Stomach smooth muscle (tissue), 2 donors: ENCODE data around the gene FAM227B.
"Not testable (repeated sequence)": the region's sequence is repeated elsewhere in the genome, so short reads cannot be mapped to it uniquely, and the experiment has no call there.

Experiments
- H3K27ac ChIP-seq: one replicate; pipeline ENCODE4 v1.7.0; 2013; ENCODE audit warnings: mild to moderate bottlenecking, low read length, inconsistent platforms
- H3K27me3 ChIP-seq, 2 donors: one replicate each; pipeline ENCODE4 v1.7.0; 2013; ENCODE audit warnings: low read length in 2 of 2; ENCODE audit not compliant: insufficient read depth in 2 of 2, control insufficient read depth in 1 of 2
- H3K36me3 ChIP-seq, 2 donors: one replicate each; pipeline ENCODE4 v1.7.0; 2013; ENCODE audit warnings: low read length in 2 of 2; ENCODE audit not compliant: control insufficient read depth in 2 of 2, insufficient read depth in 2 of 2
- H3K4me1 ChIP-seq: one replicate; pipeline ENCODE4 v1.7.0; 2013; ENCODE audit warnings: low read length; ENCODE audit not compliant: control insufficient read depth, insufficient read depth
- H3K4me3 ChIP-seq, 2 donors: one replicate each; pipeline ENCODE4 v1.7.0; 2013; ENCODE audit warnings: low read length in 2 of 2
- H3K9ac ChIP-seq, 2 donors: one replicate each; pipeline ENCODE4 v1.7.0; 2013; ENCODE audit warnings: low read length in 2 of 2, mild to moderate bottlenecking in 1 of 2
- H3K9me3 ChIP-seq, 2 donors: one replicate each; pipeline ENCODE4 v1.7.0; 2013; ENCODE audit warnings: low read length in 2 of 2; ENCODE audit not compliant: control insufficient read depth in 2 of 2
- donor health status: healthy.
- donor health status: Pancreatic carcinoma.

The FAM227B gene

GRCh38 chr15:49471733-49472132 lies 148.9 kb downstream of the FAM227B start:
- H3K4me3 ChIP-seq = no peak overlapping the region
- H3K36me3 ChIP-seq = no peaks in the 10 kb centered on the region
- no peaks in the 10 kb centered on the region for H3K9me3 ChIP-seq
- no peak overlapping the region for H3K9ac ChIP-seq
- no peaks in the 10 kb centered on the region for H3K27me3 ChIP-seq
- peaks cover 4% of the 10 kb centered on the region for H3K4me1 ChIP-seq
- no peak overlapping the region for H3K27ac ChIP-seq

- not testable (repeated sequence) for H3K9ac ChIP-seq, H3K27ac ChIP-seq, H3K9me3 ChIP-seq, H3K36me3 ChIP-seq, H3K4me1 ChIP-seq, H3K4me3 ChIP-seq, H3K27me3 ChIP-seq
These were observed 149.4 kb downstream of the FAM227B start for GRCh38 chr15:49471248-49471647.

GRCh38 chr15:49468481-49468839 lies 152.2 kb downstream of the FAM227B start:
- Histone ChIP-seq H3K4me3 (peak overlapping the region; percentile 23 to 38), H3K9me3 (no peaks in the 10 kb centered on the region), H3K9ac (no peak overlapping the region), H3K36me3 (no peaks in the 10 kb centered on the region), H3K27ac (no peak overlapping the region), H3K4me1 (peaks cover 6% of the 10 kb centered on the region), H3K27me3 (no peaks in the 10 kb centered on the region)

GRCh38 chr15:49467746-49468480 lies 152.7 kb downstream of the FAM227B start:
- Histone ChIP-seq H3K27me3 (no peaks in the 10 kb centered on the region), H3K9me3 (no peaks in the 10 kb centered on the region), H3K36me3 (no peaks in the 10 kb centered on the region), H3K27ac (no peak overlapping the region), H3K4me1 (peaks cover 8% of the 10 kb centered on the region), H3K4me3 (peak overlapping the region; percentile 23 to 38), H3K9ac (no peak overlapping the region)

- H3K27me3 ChIP-seq = no peaks in the 10 kb centered on the region
- peaks cover 8% of the 10 kb centered on the region for H3K4me1 ChIP-seq
- H3K9me3 ChIP-seq = no peaks in the 10 kb centered on the region
- H3K9ac ChIP-seq = peak overlapping the region in 1 of 2 donors; percentile 7
- H3K27ac ChIP-seq = peak overlapping the region; percentile 25
- no peaks in the 10 kb centered on the region for H3K36me3 ChIP-seq
- H3K4me3 ChIP-seq = peak overlapping the region in 1 of 2 donors; percentile 31
These were observed 154.5 kb downstream of the FAM227B start for GRCh38 chr15:49466119-49466518.

GRCh38 chr15:49464522-49464921 lies 156.1 kb downstream of the FAM227B start:
- Histone ChIP-seq H3K4me1 (peaks cover 8% of the 10 kb centered on the region), H3K9me3 (no peaks in the 10 kb centered on the region), H3K9ac (no peak overlapping the region), H3K27ac (no peak overlapping the region), H3K27me3 (no peaks in the 10 kb centered on the region), H3K4me3 (no peak overlapping the region), H3K36me3 (peaks cover 0 to 2% of the 10 kb centered on the region in 2 donors)

GRCh38 chr15:49462232-49462844 lies 158.3 kb downstream of the FAM227B start:
- Histone ChIP-seq H3K36me3 (peaks cover 0 to 2% of the 10 kb centered on the region in 2 donors), H3K27ac (no peak overlapping the region)

GRCh38 chr15:49460411-49460941 lies 160.1 kb downstream of the FAM227B start:
- H3K9ac ChIP-seq = no peak overlapping the region
- peak overlapping the region in 1 of 2 donors; percentile 40 for H3K4me3 ChIP-seq
- H3K27ac ChIP-seq = no peak overlapping the region
- no peaks in the 10 kb centered on the region for H3K9me3 ChIP-seq
- H3K36me3 ChIP-seq = peaks cover 0 to 2% of the 10 kb centered on the region in 2 donors
- H3K27me3 ChIP-seq = no peaks in the 10 kb centered on the region
- peaks cover 5% of the 10 kb centered on the region for H3K4me1 ChIP-seq

More at GRCh38 chr15:49462232-49462844, 158.3 kb downstream of the FAM227B start:
- Histone ChIP-seq H3K9ac (no peak overlapping the region), H3K9me3 (no peaks in the 10 kb centered on the region), H3K27me3 (no peaks in the 10 kb centered on the region), H3K4me3 (no peak overlapping the region), H3K4me1 (peaks cover 5% of the 10 kb centered on the region)

GRCh38 chr15:49458145-49458544 lies 162.5 kb downstream of the FAM227B start:
- H3K4me1 ChIP-seq = peaks cover 2% of the 10 kb centered on the region
- peaks cover 0 to 2% of the 10 kb centered on the region in 2 donors for H3K36me3 ChIP-seq
- no peak overlapping the region for H3K27ac ChIP-seq
- no peaks in the 10 kb centered on the region for H3K9me3 ChIP-seq
- no peak overlapping the region for H3K4me3 ChIP-seq
- no peak overlapping the region for H3K9ac ChIP-seq
- no peaks in the 10 kb centered on the region for H3K27me3 ChIP-seq

- Histone ChIP-seq H3K27ac (peak overlapping the region; percentile 6), H3K36me3 (peaks cover 0 to 2% of the 10 kb centered on the region in 2 donors), H3K4me1 (no peaks in the 10 kb centered on the region)
These were observed 164.5 kb downstream of the FAM227B start for GRCh38 chr15:49456166-49456565.

GRCh38 chr15:49452595-49452994 lies 168.0 kb downstream of the FAM227B start:
- Histone ChIP-seq H3K9me3 (no peaks in the 10 kb centered on the region), H3K4me1 (peaks cover 2% of the 10 kb centered on the region), H3K36me3 (no peaks in the 10 kb centered on the region), H3K27ac (no peak overlapping the region), H3K9ac (no peak overlapping the region), H3K4me3 (no peak overlapping the region), H3K27me3 (no peaks in the 10 kb centered on the region)

More at GRCh38 chr15:49456166-49456565, 164.5 kb downstream of the FAM227B start:
- Histone ChIP-seq H3K4me3 (no peak overlapping the region), H3K9me3 (no peaks in the 10 kb centered on the region), H3K27me3 (no peaks in the 10 kb centered on the region), H3K9ac (peak overlapping the region in 1 of 2 donors; percentile 24)
